DOHH2 (cell line): ENCODE measurements around the gene HMGN2.

Experiments used
- EZH2phosphoT487 ChIP-seq: fragments of 200-600 bp; sonication (generic); IDR thresholded peaks from 2 replicates; pipeline ENCODE4 v1.6.1; 2017; ENCODE audit warnings: borderline replicate concordance, mild to moderate bottlenecking, antibody characterized with exemption, low read length, moderate library complexity, mixed read lengths
- TF ChIP-seq, protein P1 (sequence below): fragments of 200-600 bp; sonication (generic); IDR thresholded peaks from one replicate; pipeline ENCODE4 v1.5.1; 2014; ENCODE audit warnings: antibody characterized with exemption, mild to moderate bottlenecking, low read depth, low read length; ENCODE audit not compliant: poor library complexity, severe bottlenecking

GRCh38 chr1:26521669-26522030 lies 49.4 kb downstream of the HMGN2 start:
- TF ChIP-seq, protein P1, sequence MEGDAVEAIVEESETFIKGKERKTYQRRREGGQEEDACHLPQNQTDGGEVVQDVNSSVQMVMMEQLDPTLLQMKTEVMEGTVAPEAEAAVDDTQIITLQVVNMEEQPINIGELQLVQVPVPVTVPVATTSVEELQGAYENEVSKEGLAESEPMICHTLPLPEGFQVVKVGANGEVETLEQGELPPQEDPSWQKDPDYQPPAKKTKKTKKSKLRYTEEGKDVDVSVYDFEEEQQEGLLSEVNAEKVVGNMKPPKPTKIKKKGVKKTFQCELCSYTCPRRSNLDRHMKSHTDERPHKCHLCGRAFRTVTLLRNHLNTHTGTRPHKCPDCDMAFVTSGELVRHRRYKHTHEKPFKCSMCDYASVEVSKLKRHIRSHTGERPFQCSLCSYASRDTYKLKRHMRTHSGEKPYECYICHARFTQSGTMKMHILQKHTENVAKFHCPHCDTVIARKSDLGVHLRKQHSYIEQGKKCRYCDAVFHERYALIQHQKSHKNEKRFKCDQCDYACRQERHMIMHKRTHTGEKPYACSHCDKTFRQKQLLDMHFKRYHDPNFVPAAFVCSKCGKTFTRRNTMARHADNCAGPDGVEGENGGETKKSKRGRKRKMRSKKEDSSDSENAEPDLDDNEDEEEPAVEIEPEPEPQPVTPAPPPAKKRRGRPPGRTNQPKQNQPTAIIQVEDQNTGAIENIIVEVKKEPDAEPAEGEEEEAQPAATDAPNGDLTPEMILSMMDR: no peak
- TF ChIP-seq EZH2phosphoT487: no peak
